ENCODE measurements around the gene RNF38.

DNA sequence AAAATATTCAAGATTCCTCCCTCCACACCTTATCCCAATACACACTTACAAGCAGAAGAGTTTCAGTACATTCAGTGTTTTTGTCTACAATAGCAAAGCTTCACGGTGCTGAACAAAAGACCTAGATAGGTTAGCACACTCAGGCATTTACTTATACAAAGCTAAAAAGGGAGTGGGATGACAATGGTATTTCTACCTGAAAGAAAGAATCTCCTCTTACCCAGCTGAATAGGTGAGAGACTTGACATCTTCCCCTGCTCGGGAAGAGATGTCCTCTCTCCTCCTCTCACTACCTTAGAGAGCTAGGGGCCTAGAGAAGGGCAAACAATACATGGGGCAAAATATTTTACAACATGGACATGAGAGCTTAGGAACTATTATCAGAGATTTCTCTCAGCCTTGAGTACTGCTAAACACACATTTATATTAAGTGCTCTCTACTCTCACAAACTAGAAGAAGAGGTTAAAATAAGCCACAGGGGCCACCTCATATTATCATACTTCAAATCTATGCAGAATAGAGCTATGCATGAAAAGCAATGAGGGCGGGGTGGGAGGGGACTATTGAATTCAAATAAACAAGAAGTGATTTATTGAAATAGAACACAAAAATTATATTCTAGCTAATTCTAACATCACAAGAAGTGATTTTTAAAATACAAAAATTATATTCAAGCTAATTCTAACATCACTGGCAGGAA, 38.6 kb upstream of the RNF38 start:
- TF ChIP-seq EZH2phosphoT487 (IDR thresholded peaks at IDR 0.05; ENCODE audit: insufficient read depth, low read depth) (no peak), EZH2 (IDR thresholded peaks at IDR 0.05; ENCODE audit: insufficient read depth, poor library complexity, severe bottlenecking) (no peak)
